DMS153 treated with DMSO at 0.1 percent for 48 hours (cell line): ENCODE data around the gene THOC6.
"Not testable (repeated sequence)": the region's sequence is repeated elsewhere in the genome, so short reads cannot be mapped to it uniquely, and the experiment has no call there.

Source experiments
- DNase-seq: peaks from one replicate; lab custom pipeline; 2025; ENCODE audit not compliant: unreplicated experiment; lab: John Stamatoyannopoulos, UW

Gene THOC6

DNA sequence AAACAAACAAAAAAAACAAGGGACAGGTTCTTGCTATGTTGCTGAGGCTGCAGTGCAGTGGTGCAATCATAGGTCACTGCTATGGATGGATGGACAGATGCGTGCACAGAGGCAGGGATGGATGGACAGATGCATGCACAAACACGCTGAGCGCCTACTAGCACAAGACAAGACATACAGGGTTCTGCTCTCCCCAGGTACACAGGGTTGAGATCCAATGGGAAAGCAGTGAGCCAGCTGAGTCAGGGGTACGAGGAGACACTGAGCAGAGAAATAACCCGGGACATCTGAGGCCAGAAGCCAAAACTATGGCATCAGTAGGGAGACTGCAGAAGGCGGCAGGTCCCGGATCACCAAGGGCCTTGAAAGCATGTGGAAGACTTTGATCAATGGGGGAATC, 47.8 kb downstream of the THOC6 start:
- DNase-seq, result no peak

DNA sequence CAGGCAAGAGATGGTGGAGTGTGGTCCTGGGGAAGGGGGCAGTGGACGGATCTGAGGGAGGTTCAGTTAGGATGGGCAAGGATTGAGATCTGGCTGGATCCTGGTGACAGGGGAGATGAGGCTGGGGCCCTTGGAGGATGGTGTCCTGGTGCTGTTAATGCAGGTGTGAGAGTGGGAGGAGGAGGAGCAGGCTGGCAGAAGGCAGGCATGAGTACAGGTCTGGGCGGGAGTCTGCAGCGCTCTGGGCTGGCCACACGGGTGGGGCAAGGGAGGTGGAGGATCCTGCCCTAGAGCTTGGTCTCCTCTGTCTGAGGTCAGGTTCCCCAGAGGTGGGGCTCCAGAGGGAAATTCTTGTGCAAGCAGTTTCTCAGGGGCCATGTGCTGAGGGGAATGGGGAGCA, 48.3 kb downstream of the THOC6 start:
- DNase-seq, result not testable (repeated sequence)

DNA sequence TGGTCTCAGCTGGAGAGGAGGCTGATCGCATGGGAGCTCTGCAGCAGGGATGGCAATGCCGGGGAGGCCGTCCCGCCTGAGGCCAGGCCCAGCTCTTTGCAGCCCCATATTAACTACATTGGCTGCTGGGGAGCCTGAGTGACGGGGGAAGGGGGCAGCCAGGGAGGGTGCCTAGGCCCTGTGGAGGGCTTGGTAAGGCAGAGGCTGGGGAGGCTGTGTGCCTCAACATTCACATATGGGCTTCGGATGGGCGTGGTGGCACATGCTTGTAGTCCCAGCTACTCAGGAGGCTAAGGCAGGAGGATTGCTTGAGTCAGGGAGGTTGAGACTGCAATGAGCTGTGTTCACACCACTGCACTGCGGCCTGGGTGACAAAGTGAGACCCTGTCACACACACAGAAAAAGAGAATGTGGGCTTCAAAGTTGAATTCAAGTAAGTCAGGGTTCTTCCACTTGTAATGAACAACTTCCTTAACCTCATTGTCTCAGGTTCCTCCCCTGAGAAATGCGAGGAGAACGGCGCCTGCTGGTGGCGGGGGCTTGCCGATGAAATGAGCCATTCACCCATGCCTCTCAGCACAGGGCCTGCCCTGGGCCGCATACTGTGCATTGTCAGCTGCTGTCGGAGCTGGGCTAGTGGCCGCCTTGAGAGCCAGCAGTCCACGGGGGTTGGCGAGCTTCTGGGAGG, 48.9 kb downstream of the THOC6 start:
- DNase-seq, result not testable (repeated sequence)

DNA sequence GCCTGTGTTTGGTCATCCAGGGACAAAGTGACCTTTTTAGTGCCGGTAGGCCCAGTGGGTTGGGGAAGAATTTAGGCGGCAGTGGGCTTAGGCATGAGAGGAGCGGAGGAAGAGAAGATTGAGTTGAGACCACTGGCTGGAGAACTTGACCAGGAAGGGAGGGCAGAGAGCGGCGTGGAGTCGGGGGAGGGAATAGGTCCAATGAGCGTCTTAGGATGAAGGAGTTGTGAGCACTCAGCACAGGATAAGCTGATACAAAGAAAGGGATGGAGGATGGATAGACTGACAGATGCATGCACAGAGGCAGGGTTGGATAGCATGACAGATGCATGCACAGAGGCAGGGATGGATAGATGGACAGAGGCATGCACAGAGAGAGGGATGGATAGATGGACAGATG, 49.6 kb downstream of the THOC6 start:
- no peak for DNase-seq

DNA sequence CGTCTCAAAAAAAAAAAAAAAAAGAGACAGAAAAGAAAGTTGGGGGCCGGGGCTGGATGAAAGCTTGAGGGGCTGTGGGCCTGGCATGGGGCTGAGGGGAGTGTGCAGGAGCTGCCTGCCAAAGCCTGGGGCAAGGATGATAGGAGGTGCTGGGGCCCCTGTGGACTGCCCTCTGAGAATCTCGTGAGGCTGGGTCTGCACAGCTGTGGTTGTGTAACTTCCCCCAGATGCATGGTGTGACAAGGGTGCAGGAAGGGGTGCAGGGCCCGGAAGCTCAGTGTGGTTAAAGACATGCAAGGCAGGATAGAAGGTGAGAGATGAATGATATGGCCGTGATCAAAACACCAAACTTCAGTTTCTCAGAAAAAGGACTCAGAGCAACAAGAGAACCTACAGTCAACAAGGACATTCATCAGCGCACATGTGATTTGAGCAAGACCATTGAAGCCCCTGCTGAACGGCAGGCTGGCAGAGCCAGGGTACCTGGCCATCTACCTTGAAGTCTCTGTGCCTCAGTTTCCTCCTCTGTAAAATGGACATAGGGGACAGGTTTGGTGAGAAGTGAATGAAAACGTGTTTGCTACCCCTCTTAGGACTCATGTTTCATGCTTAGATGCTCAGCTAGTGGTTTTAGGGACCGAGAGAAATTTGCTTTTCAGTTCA, 51.2 kb downstream of the THOC6 start:
- no peak for DNase-seq

DNA sequence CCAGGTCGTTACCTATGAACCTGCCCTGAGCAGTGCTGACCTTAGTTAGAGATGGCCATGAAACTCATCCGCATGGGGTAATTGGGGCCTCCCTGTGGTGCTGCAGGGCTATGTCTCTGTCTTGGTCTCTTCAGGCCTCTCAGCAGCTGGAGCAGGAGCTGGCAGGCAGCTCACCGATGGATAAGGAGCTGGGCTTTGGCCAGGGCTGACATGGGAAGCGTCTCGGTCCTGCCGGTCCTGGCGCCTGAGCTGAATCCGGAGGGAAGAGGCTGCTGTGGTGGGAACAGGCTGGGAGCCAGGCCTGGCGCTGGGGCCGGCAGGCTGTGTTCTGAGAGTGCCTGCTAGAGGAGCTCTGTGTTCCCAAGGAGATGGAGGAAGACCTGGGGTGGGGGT, 51.7 kb downstream of the THOC6 start:
- DNase-seq, result no peak

DNA sequence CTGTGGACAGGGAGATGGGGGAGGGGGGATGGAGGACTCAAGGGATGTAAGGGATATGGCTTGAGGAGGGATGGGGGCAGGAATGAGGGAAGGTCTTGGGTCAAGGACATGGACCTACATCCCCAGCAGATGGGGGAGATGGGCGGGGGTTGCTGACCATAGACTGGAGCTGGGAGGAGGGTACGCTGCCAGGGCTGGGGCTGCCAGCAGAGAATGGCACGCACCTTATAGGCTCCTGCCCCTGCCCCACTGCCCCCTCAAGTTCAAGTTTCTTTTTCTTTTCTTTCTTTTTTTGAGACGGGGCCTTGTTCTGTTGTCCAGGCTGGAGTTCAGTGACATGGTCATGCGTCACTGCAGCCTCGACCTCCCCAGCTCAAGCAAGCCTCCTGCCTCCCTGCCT, 52.1 kb downstream of the THOC6 start:
- DNase-seq, result not testable (repeated sequence)

DNA sequence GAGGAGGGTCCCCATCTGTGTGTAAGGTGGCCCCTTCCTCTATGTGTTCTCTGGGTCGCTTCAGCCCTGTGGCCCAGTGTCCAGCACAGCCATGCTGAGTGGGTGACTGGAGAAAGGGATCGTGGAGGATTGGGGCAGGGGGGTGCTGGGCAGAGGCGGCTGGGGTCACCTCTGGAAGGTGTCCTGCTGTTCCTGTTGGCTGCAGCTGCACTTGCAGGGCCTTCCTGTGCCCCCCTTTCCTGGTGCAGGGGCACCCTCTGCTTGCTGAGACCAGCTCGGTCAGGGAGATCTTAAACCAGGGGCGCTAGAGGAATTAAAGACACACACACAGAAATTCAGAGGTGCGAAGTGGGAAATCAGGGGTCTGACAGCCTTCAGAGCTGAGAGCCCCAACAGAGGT, 52.7 kb downstream of the THOC6 start:
- DNase-seq, result no peak
